Measurements from ENCODE around the gene MYRFL. TPM values are rescaled to one million over a fixed set of nuclear protein-coding genes. Genes with fewer than 3 reads are reported as not detected.

Gene MYRFL
- total RNA-seq, 1 donor from 2014 or later: 0.18 TPM

DNA sequence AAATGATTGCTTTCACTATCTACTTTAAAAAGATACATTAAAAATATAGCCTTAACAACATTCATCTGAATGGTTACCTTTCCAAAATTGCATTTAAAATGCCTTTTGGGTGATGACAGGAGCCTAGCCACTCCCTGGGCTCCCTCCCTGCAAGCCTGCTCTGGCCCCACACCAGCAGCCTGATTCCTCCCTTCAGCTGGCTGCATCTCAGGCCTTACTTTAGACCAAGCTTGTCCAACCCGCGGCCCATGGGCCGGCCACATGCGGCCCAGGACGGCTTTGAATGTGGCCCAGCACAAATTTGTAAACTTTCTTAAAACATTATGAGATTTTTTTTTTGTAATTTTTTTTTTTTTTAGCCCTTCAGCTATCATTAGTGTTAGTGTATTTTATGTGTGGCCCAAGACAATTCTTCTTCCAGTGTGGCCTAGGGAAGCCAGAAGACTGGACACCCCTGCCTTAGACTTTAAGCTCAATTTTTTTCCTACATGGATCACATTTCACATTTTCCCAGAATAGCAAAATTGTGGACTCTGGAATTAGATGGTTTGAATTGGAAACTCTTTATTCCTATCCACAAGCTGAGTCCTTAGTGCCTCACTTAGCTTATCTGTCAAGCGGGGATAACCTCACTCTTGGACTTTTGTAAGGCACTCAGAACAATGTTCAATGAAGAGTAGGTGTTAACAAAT is 124.4 kb downstream of the MYRFL start:
- peaks cover 9% of the 10 kb centered on the region for H3K4me1 Mint-ChIP-seq
- no peak overlapping the region for H3K4me3 Mint-ChIP-seq
- H3K27ac Mint-ChIP-seq: no peak overlapping the region
- no peaks in the 10 kb centered on the region for H3K36me3 Mint-ChIP-seq
- no peak for DNase-seq (ENCODE audit: low spot score in 2 of 2, unreplicated experiment in 2 of 2)
- no peaks in the 10 kb centered on the region for H3K27me3 Mint-ChIP-seq (ENCODE audit: low read depth)
- peaks cover 4% of the 10 kb centered on the region for H3K9me3 Mint-ChIP-seq
- TF ChIP-seq, protein P1, sequence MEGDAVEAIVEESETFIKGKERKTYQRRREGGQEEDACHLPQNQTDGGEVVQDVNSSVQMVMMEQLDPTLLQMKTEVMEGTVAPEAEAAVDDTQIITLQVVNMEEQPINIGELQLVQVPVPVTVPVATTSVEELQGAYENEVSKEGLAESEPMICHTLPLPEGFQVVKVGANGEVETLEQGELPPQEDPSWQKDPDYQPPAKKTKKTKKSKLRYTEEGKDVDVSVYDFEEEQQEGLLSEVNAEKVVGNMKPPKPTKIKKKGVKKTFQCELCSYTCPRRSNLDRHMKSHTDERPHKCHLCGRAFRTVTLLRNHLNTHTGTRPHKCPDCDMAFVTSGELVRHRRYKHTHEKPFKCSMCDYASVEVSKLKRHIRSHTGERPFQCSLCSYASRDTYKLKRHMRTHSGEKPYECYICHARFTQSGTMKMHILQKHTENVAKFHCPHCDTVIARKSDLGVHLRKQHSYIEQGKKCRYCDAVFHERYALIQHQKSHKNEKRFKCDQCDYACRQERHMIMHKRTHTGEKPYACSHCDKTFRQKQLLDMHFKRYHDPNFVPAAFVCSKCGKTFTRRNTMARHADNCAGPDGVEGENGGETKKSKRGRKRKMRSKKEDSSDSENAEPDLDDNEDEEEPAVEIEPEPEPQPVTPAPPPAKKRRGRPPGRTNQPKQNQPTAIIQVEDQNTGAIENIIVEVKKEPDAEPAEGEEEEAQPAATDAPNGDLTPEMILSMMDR (IDR thresholded peaks at IDR 0.05; ENCODE audit: unreplicated experiment): no peak

DNA sequence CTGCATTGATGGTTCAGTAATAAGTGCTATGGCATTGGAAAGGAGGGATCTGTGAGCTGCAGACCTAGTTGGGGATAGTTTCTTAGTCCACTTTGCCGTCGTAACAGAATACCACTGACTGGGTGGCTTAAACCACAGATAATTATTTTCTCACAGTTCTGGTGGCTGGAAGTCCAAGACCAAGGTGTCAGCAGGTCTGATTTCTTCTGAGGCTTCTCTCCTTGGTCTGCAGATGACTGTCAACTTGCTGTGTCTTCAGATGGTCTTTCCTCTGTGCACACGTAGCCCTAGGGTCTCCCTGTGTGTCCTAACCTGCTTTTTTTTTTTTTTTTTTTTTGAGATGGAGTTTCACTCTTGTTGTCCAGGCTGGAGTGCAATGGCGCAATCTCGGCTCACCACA is 126.1 kb downstream of the MYRFL start:
- H3K27ac Mint-ChIP-seq: no peak overlapping the region
- peaks cover 4% of the 10 kb centered on the region for H3K9me3 Mint-ChIP-seq
- peaks cover 9% of the 10 kb centered on the region for H3K4me1 Mint-ChIP-seq
- TF ChIP-seq, protein P1 (IDR thresholded peaks at IDR 0.05; ENCODE audit: unreplicated experiment): no peak
- H3K27me3 Mint-ChIP-seq (ENCODE audit: low read depth): no peaks in the 10 kb centered on the region
- H3K4me3 Mint-ChIP-seq: no peak overlapping the region
- no peak for DNase-seq (ENCODE audit: low spot score in 2 of 2, unreplicated experiment in 2 of 2)
- no peaks in the 10 kb centered on the region for H3K36me3 Mint-ChIP-seq

DNA sequence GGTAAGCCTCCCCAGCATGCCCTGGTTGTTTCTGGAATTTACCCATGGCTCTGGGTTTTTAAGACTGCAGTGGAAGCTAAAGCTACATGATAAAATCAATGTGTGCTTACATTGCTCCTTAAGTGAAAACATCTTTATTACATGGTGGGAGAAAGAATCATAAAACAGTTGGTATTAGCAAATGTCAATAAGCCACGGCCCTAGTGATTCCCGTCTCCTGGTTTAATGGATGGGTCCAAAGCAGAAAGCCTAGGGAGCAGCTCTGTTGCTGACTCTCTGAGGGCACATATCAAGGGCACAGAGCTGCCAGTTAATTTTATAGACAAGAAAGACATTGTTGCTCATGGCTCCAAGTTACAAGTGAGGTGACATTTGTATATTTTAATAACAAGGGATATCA is 127.9 kb downstream of the MYRFL start:
- Mint-ChIP-seq H3K4me3 (no peak overlapping the region), H3K9me3 (peaks cover 4% of the 10 kb centered on the region), H3K4me1 (peaks cover 9% of the 10 kb centered on the region), H3K27ac (no peak overlapping the region), H3K36me3 (no peaks in the 10 kb centered on the region), H3K27me3 (ENCODE audit: low read depth) (no peaks in the 10 kb centered on the region)
- no peak for DNase-seq (ENCODE audit: low spot score in 2 of 2, unreplicated experiment in 2 of 2)
- TF ChIP-seq, protein P1 (IDR thresholded peaks at IDR 0.05; ENCODE audit: unreplicated experiment): no peak

DNA sequence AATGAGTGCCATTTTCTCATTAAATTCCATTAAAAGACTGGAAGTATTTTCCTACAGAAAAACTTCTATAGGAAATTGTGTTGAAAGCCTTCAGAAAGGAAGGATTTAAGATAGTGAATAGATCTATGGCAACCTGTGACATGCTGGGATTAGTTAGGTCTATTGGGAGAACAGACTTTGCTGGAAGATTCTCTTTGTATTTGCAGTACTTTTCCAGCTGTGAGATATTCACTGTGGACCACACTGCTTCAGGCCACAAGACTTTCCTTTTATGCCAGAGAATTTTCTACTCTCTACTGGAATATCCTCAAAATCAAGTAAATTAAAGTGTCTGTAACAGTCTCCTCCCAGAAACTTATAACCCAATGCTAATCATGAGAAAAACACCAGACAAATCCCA is 136.2 kb downstream of the MYRFL start:
- Mint-ChIP-seq H3K9me3 (no peaks in the 10 kb centered on the region), H3K4me3 (no peak overlapping the region), H3K27me3 (ENCODE audit: low read depth) (no peaks in the 10 kb centered on the region), H3K36me3 (no peaks in the 10 kb centered on the region), H3K4me1 (peaks cover 7% of the 10 kb centered on the region), H3K27ac (no peak overlapping the region)
- DNase-seq (ENCODE audit: low spot score in 2 of 2, unreplicated experiment in 2 of 2): no peak
- TF ChIP-seq, protein P1 (IDR thresholded peaks at IDR 0.05; ENCODE audit: unreplicated experiment): no peak

DNA sequence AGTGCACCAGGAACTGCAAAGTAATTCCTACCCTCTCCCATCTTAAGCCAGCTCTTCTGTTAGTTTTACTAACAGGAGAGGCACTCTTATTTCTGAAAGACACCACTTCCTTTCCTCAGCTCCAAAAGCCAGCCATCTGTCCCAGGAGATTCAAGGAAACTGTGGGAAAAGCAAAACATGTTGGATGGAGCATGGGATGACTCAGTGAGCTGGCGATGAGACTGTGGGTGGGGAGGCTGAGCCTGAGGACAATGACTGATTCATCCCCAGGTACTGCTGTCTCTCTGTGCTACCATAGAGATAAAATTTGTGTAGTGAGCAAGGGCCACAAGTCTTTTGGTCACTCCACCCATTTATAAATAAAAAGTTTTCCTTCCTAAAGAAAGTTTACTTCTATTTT is 141.4 kb downstream of the MYRFL start:
- TF ChIP-seq, protein P1 (IDR thresholded peaks at IDR 0.05; ENCODE audit: unreplicated experiment): no peak
- Mint-ChIP-seq H3K9me3 (no peaks in the 10 kb centered on the region), H3K27ac (no peak overlapping the region), H3K27me3 (ENCODE audit: low read depth) (no peaks in the 10 kb centered on the region), H3K4me1 (no peaks in the 10 kb centered on the region), H3K36me3 (no peaks in the 10 kb centered on the region), H3K4me3 (no peak overlapping the region)
- DNase-seq (ENCODE audit: low spot score in 2 of 2, unreplicated experiment in 2 of 2): no peak

All from mesothelial cell of epicardium (in vitro differentiated cells).